WTC11 (cell line): ENCODE results near the gene LRRC8D.

ENCODE experiments used
- AFF4 ChIP-seq: sonication (generic); formaldehyde crosslinking; IDR thresholded peaks from 2 replicates; pipeline ENCODE4 v1.8.1; 2023; ENCODE audit warnings: mild to moderate bottlenecking, missing genetic modification reagents, borderline replicate concordance
- ATF3 ChIP-seq: sonication (generic); formaldehyde crosslinking; conservative IDR thresholded peaks from 2 replicates; pipeline ENCODE4 v1.8.1; 2022; ENCODE audit warnings: mild to moderate bottlenecking, missing genetic modification reagents
- CTCF ChIP-seq: fragments of 200-600 bp; IDR thresholded peaks from 2 replicates; pipeline ENCODE4 v1.8.0; 2022; ENCODE audit warnings: antibody characterized with exemption
- MXD4 ChIP-seq: fragments of 250-450 bp; sonication (Bioruptor Pico); IDR thresholded peaks from 2 replicates; pipeline ENCODE4 v1.8.0; 2021; ENCODE audit warnings: mild to moderate bottlenecking, moderate library complexity, borderline replicate concordance
- PRDM15 ChIP-seq: sonication (generic); formaldehyde crosslinking; IDR thresholded peaks from 2 replicates; pipeline ENCODE4 v1.8.0; 2022; ENCODE audit warnings: missing genetic modification reagents
- SP1 ChIP-seq: sonication (generic); formaldehyde crosslinking; conservative IDR thresholded peaks from 2 replicates; pipeline ENCODE4 v1.8.1; 2022; ENCODE audit warnings: missing genetic modification reagents
- STAT6 ChIP-seq: sonication (generic); formaldehyde crosslinking; conservative IDR thresholded peaks from 2 replicates; pipeline ENCODE4 v1.8.1; 2023; ENCODE audit warnings: mild to moderate bottlenecking, low read depth, missing genetic modification reagents, moderate library complexity
- TF ChIP-seq, protein P1 (sequence below): sonication (generic); formaldehyde crosslinking; IDR thresholded peaks from 2 replicates; pipeline ENCODE4 v1.8.0; 2022; ENCODE audit warnings: mild to moderate bottlenecking, missing genetic modification reagents

GRCh38 chr1:89927049-89927448 is 106.2 kb downstream of the LRRC8D start:
- no peak for TF ChIP-seq STAT6 (CRISPR knock-in tag)
- no peak for TF ChIP-seq SP1
- no peak for TF ChIP-seq CTCF
- no peak for TF ChIP-seq ATF3 (CRISPR knock-in tag)
- no peak for TF ChIP-seq AFF4
- TF ChIP-seq MXD4 = no peak
- TF ChIP-seq, protein P1, sequence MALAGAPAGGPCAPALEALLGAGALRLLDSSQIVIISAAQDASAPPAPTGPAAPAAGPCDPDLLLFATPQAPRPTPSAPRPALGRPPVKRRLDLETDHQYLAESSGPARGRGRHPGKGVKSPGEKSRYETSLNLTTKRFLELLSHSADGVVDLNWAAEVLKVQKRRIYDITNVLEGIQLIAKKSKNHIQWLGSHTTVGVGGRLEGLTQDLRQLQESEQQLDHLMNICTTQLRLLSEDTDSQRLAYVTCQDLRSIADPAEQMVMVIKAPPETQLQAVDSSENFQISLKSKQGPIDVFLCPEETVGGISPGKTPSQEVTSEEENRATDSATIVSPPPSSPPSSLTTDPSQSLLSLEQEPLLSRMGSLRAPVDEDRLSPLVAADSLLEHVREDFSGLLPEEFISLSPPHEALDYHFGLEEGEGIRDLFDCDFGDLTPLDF (CRISPR knock-in tag) = no peak
- no peak for TF ChIP-seq PRDM15 (CRISPR knock-in tag)
